Neural progenitor cell (in vitro differentiated cells): ENCODE measurements around the gene KRTAP4-12. TPM values are rescaled to one million over a fixed set of nuclear protein-coding genes. Genes with fewer than 3 reads are reported as not detected.
"Not testable (repeated sequence)": the region's sequence is repeated elsewhere in the genome, so short reads cannot be mapped to it uniquely, and the experiment has no call there.

ENCODE experiments used
- DNase-seq: peaks from one replicate; pipeline ENCODE4 v3.0.0-alpha.2; 2016; ENCODE audit warnings: low spot score
- H2AFZ ChIP-seq: fragments of 200-600 bp; sonication (generic); replicated peaks from 2 replicates; pipeline ENCODE4 v1.6.1; 2016; ENCODE audit warnings: antibody characterized with exemption
- H3F3A ChIP-seq: fragments of 200-600 bp; sonication (generic); 2 replicates; pipeline ENCODE4 v1.6.1; 2016; ENCODE audit warnings: antibody characterized with exemption, low read depth
- H3K27ac ChIP-seq: fragments of 200-600 bp; sonication (generic); 2 replicates; pipeline ENCODE4 v1.5.1; 2016; ENCODE audit warnings: mild to moderate bottlenecking
- H3K27me3 ChIP-seq: fragments of 200-600 bp; sonication (generic); 2 replicates; pipeline ENCODE4 v1.6.1; 2016; ENCODE audit warnings: mild to moderate bottlenecking, moderate library complexity
- H3K36me3 ChIP-seq: fragments of 200-600 bp; sonication (generic); 2 replicates; pipeline ENCODE4 v1.5.1; 2016
- H3K4me1 ChIP-seq: fragments of 200-600 bp; sonication (generic); 2 replicates; pipeline ENCODE4 v1.6.1; 2016; ENCODE audit warnings: mixed run types
- H3K4me2 ChIP-seq: fragments of 200-600 bp; sonication (generic); 2 replicates; pipeline ENCODE4 v1.6.1; 2016
- H3K4me3 ChIP-seq: fragments of 200-600 bp; sonication (generic); 2 replicates; pipeline ENCODE4 v1.5.1; 2016
- H3K79me2 ChIP-seq: fragments of 200-600 bp; sonication (generic); 2 replicates; pipeline ENCODE4 v1.6.1; 2016; ENCODE audit warnings: low read depth
- H3K9ac ChIP-seq: fragments of 200-600 bp; sonication (generic); 2 replicates; pipeline ENCODE4 v1.6.1; 2016
- H3K9me3 ChIP-seq: fragments of 200-600 bp; sonication (generic); 2 replicates; pipeline ENCODE4 v1.5.1; 2016; ENCODE audit warnings: low read depth
- H4K20me1 ChIP-seq: fragments of 200-600 bp; sonication (generic); 2 replicates; pipeline ENCODE4 v1.6.1; 2016; ENCODE audit warnings: low read depth
- H3K27ac Mint-ChIP-seq: 3 replicates; pipeline ENCODE4 v1.8.0; 2021; ENCODE audit warnings: mixed read lengths
- H3K27me3 Mint-ChIP-seq: 2 replicates; pipeline ENCODE4 v1.8.0; 2022; ENCODE audit warnings: low read depth, mild to moderate bottlenecking, inconsistent platforms, moderate library complexity, mixed read lengths; ENCODE audit not compliant: insufficient read depth
- H3K36me3 Mint-ChIP-seq: 3 replicates; pipeline ENCODE4 v1.8.0; 2021; ENCODE audit warnings: mixed read lengths
- H3K4me1 Mint-ChIP-seq: 3 replicates; pipeline ENCODE4 v1.8.0; 2021; ENCODE audit warnings: mixed read lengths
- H3K4me3 Mint-ChIP-seq: 3 replicates; pipeline ENCODE4 v1.8.0; 2021; ENCODE audit warnings: mild to moderate bottlenecking, moderate library complexity, mixed read lengths
- H3K9me3 Mint-ChIP-seq: 3 replicates; pipeline ENCODE4 v1.8.0; 2020; ENCODE audit warnings: mixed read lengths
- CTCF ChIP-seq: fragments of 200-600 bp; sonication (generic); IDR thresholded peaks from 2 replicates; pipeline ENCODE4 v1.5.1; 2017; ENCODE audit warnings: antibody characterized with exemption, mild to moderate bottlenecking
- EZH2 ChIP-seq: fragments of 200-600 bp; sonication (generic); IDR thresholded peaks from 2 replicates; pipeline ENCODE4 v1.6.1; 2017; ENCODE audit warnings: antibody characterized with exemption, mild to moderate bottlenecking, moderate library complexity
- EZH2phosphoT487 ChIP-seq: fragments of 200-600 bp; sonication (generic); IDR thresholded peaks from 2 replicates; pipeline ENCODE4 v1.6.1; 2017; ENCODE audit warnings: antibody characterized with exemption
- total RNA-seq: library from RNA; depleted of rRNA; stranded (reverse); fragments of >200 nt; gene quantifications from 2 replicates; pipeline ENCODE4 v1.2.3, GENCODE V29; 2015; ENCODE audit warnings: low replicate concordance

Gene KRTAP4-12
- total RNA-seq, 1 donor from 2014 or later: not detected

DNA sequence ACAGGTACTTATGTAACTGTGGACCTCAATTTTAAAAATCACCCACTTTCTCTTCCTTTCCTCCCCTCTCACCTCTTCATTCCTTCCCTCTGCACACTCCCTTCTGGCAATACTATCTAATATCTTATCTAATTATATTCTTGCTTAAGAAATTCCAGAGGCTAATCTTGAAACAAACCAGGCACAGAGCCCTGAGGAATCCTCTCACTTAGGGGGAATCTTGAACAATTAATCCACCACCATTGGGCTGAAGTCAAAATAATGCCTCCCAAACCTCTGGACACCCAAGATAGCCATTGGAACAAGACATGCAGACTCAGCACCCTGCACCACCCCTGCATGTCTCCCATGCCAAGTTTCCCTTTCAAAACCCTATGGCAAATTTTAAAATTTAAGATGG is 17.4 kb upstream of the KRTAP4-12 start:
- peaks cover 10% of the 10 kb centered on the region for H3K9me3 ChIP-seq
- H3K4me3 Mint-ChIP-seq: no peak overlapping the region
- no peak overlapping the region for H3K4me2 ChIP-seq
- H3K36me3 ChIP-seq: no peaks in the 10 kb centered on the region
- no peaks in the 10 kb centered on the region for H3K36me3 Mint-ChIP-seq
- no peaks in the 10 kb centered on the region for H3F3A ChIP-seq
- no peak overlapping the region for H3K9ac ChIP-seq
- no peak for TF ChIP-seq EZH2
- TF ChIP-seq EZH2phosphoT487: no peak
- no peak for TF ChIP-seq CTCF
- H3K27ac ChIP-seq: no peak overlapping the region
- H3K9me3 Mint-ChIP-seq: peaks cover 22% of the 10 kb centered on the region
- H3K27me3 Mint-ChIP-seq: peaks cover 2% of the 10 kb centered on the region
- H3K27me3 ChIP-seq: no peaks in the 10 kb centered on the region
- no peak overlapping the region for H3K4me3 ChIP-seq
- no peaks in the 10 kb centered on the region for H3K4me1 Mint-ChIP-seq
- no peak overlapping the region for H2AFZ ChIP-seq
- H4K20me1 ChIP-seq: no peaks in the 10 kb centered on the region
- no peak for DNase-seq
- no peaks in the 10 kb centered on the region for H3K4me1 ChIP-seq
- H3K79me2 ChIP-seq: no peaks in the 10 kb centered on the region
- H3K27ac Mint-ChIP-seq: no peak overlapping the region

DNA sequence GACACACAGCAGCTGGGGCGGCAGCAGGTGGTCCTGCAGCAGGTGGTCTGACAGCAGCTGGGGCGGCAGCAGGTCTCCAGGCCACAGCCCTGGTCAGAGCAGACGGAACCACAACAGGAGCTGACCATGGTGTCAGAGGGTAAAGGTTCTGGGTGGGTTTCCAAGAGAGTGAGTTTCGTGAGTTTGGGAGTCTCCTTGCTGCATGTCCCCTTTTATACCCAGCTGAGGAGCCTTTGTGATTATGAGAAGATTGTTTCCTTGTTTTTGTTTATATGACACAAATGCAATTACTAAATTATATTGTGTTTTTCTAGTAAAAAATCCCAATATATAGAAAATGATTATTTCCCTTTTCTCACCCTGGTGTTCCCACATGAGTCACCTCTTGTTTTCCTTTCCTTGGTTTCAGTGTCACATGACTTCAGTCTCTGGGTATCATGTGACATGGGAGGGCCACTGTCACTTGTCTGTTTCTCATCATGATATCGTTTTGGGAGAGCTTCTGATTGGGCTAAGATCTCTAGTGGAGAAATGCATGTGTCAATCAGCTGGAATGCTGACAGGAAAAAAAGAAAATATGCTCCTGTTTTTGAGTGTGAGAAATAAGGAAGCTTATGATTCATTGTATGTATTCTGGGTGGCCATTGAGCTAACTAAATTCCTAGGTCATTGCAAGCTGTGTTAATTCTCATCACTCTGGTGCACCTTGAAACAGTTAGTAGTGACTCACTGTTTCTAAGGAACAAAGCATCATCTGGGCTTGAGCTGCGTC is 16.6 kb upstream of the KRTAP4-12 start, which contains the start of gene KRTAP4-6:
Gene KRTAP4-6 (minus strand): TSS at position 185 of the 772 bp plus-strand sequence. CDS start 57 bp downstream, at position 128.
- no peak within 1 kb of the TSS for H3K27ac Mint-ChIP-seq
- peaks cover 2% of the 10 kb centered on the region for H3K27me3 Mint-ChIP-seq
- H3K4me3 Mint-ChIP-seq: no peak within 1 kb of the TSS
- no peaks in the 10 kb centered on the region for H3K4me1 Mint-ChIP-seq
- Histone ChIP-seq H3K9me3 (peaks cover 10% of the 10 kb centered on the region), H2AFZ (no peak within 1 kb of the TSS), H3K9ac (no peak within 1 kb of the TSS), H3K4me3 (no peak within 1 kb of the TSS), H3K4me2 (no peak within 1 kb of the TSS), H3K27ac (no peak within 1 kb of the TSS), H3K4me1 (no peaks in the 10 kb centered on the region), H3K27me3 (no peaks in the 10 kb centered on the region), H3K79me2 (no peaks in the 10 kb centered on the region), H3K36me3 (no peaks in the 10 kb centered on the region), H3F3A (no peaks in the 10 kb centered on the region), H4K20me1 (no peaks in the 10 kb centered on the region)
- peaks cover 22% of the 10 kb centered on the region for H3K9me3 Mint-ChIP-seq
- no peak for DNase-seq
- no peak for TF ChIP-seq EZH2phosphoT487
- TF ChIP-seq EZH2: no peak
- TF ChIP-seq CTCF: no peak
- H3K36me3 Mint-ChIP-seq: no peaks in the 10 kb centered on the region

- H3K27me3 ChIP-seq, DNase-seq, H3K27me3 Mint-ChIP-seq, H2AFZ ChIP-seq, H3K4me3 ChIP-seq, H3K4me3 Mint-ChIP-seq, H3K27ac ChIP-seq, H3K4me2 ChIP-seq, H3K79me2 ChIP-seq, H3K9ac ChIP-seq, H3K4me1 Mint-ChIP-seq, H3K27ac Mint-ChIP-seq, H3F3A ChIP-seq, H3K36me3 Mint-ChIP-seq, H3K36me3 ChIP-seq, H4K20me1 ChIP-seq, H3K4me1 ChIP-seq: not testable (repeated sequence)
- peaks cover 10% of the 10 kb centered on the region for H3K9me3 ChIP-seq
- peaks cover 22% of the 10 kb centered on the region for H3K9me3 Mint-ChIP-seq
Measured at GRCh38 chr17:41139865-41140264, 15.9 kb upstream of the KRTAP4-12 start.
